Measurements from ENCODE around the gene POU2F1.

The POU2F1 gene

DNA sequence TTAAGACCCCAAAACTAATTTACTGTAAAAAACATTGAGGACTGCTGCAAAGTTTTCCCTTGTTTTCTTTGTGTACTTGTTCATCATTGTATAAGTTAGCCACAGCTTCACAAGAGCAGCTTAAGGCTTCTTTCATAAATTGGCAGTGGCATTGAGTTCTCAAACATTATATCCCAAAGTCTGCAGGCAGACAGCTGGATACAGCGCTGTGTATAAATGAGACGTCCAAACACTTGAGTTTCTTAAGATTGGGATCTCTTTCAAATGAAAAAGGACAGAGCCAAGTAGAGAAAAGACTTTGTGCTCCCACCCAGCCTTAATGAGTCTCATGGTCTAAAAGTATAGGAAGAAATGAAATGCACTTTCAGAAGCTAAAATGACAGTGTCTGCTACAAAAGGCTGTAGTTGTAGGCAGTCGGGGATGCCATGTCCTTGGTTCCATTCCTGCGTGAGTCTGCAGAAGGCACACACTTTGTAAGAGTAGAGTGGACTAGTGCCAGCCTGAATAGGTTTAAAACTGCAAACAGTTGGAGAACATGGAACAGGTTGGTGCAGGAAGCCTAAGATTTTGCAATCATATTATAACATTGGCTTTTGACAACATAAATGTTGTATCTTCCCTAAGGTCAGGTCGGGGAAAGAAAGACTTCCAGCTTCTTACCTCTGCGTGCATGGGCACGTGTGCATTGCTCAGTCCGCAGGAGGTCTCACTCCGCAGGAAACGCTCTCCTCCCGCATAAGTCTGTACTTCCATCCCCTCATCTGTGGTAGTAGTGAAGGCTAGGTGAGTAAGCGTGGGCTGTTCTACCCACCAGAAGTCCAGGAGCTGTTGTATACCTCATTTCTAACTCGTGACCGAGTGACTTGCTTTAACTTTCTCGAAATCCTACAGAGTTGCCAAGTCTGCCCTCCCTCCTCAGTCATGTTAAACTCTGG lies 203.3 kb downstream of the POU2F1 start:
- Histone ChIP-seq H3K4me3 (no peak overlapping the region), H3K9me3 (ENCODE audit: low read depth, low read length) (no peaks in the 10 kb centered on the region), H3K9ac (ENCODE audit: insufficient read length) (no peak overlapping the region), H3K36me3 (ENCODE audit: insufficient read depth, low read length) (no peaks in the 10 kb centered on the region), H3K27ac (no peak overlapping the region)
- no peak for TF ChIP-seq FOXP2 (optimal IDR thresholded peaks at IDR 0.05; ENCODE audit: control extremely low read depth, extremely low read length, insufficient read depth)
- TF ChIP-seq EZH2 (IDR thresholded peaks at IDR 0.05): no peak
- TF ChIP-seq POLR2AphosphoS5 (IDR thresholded peaks at IDR 0.05; ENCODE audit: borderline replicate concordance, low read depth, low read length): no peak
- no peak for DNase-seq (ENCODE audit: low read depth, low spot score)

- Histone ChIP-seq H3K36me3 (ENCODE audit: insufficient read depth, low read length) (no peaks in the 10 kb centered on the region), H3K4me3 (no peak overlapping the region), H3K9me3 (ENCODE audit: low read depth, low read length) (no peaks in the 10 kb centered on the region), H3K9ac (ENCODE audit: insufficient read length) (no peak overlapping the region), H3K27ac (no peak overlapping the region)
- no peak for DNase-seq (ENCODE audit: low read depth, low spot score)
- TF ChIP-seq FOXP2 (optimal IDR thresholded peaks at IDR 0.05; ENCODE audit: control extremely low read depth, extremely low read length, insufficient read depth): no peak
- TF ChIP-seq POLR2AphosphoS5 (IDR thresholded peaks at IDR 0.05; ENCODE audit: borderline replicate concordance, low read depth, low read length): no peak
Measured at GRCh38 chr1:167425482-167425881, 204.8 kb downstream of the POU2F1 start.

DNA sequence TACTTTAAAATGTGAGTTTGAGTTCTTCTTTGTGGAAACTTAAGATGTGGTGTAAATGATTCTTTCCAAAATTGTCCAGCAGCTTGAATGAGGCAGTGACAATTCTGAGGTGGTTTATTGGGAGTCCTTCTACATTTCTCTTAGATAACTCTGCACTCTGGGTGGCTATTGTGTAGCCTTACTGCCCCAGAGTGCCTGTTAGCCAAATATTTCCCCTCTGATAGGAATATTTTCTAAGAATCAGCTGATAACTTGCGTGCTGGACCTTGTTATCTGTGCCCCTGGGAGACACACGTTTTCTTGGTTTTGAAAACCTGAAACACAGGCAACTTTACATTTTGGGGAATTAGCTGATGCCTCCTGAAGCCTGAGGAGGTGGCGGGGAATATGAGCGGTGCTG lies 206.0 kb downstream of the POU2F1 start:
- no peak overlapping the region for H3K9ac ChIP-seq (ENCODE audit: insufficient read length)

GRCh38 chr1:167427848-167428247 lies 207.2 kb downstream of the POU2F1 start:
- no peak overlapping the region for H3K9ac ChIP-seq (ENCODE audit: insufficient read length)
- H3K27ac ChIP-seq: no peak overlapping the region
- H3K36me3 ChIP-seq (ENCODE audit: insufficient read depth, low read length): no peaks in the 10 kb centered on the region
- no peak for DNase-seq (ENCODE audit: low read depth, low spot score)
- H3K4me3 ChIP-seq: no peak overlapping the region
- no peaks in the 10 kb centered on the region for H3K9me3 ChIP-seq (ENCODE audit: low read depth, low read length)
- TF ChIP-seq FOXP2 (optimal IDR thresholded peaks at IDR 0.05; ENCODE audit: control extremely low read depth, extremely low read length, insufficient read depth) (no peak), POLR2AphosphoS5 (IDR thresholded peaks at IDR 0.05; ENCODE audit: borderline replicate concordance, low read depth, low read length) (no peak), EZH2 (IDR thresholded peaks at IDR 0.05) (no peak)

More for the DNA sequence above, 206.0 kb downstream of the POU2F1 start:
- no peak overlapping the region for H3K27ac ChIP-seq
- DNase-seq (ENCODE audit: low read depth, low spot score): no peak
- no peaks in the 10 kb centered on the region for H3K36me3 ChIP-seq (ENCODE audit: insufficient read depth, low read length)
- TF ChIP-seq EZH2 (IDR thresholded peaks at IDR 0.05): no peak
- TF ChIP-seq FOXP2 (optimal IDR thresholded peaks at IDR 0.05; ENCODE audit: control extremely low read depth, extremely low read length, insufficient read depth): no peak
- no peaks in the 10 kb centered on the region for H3K9me3 ChIP-seq (ENCODE audit: low read depth, low read length)
- no peak overlapping the region for H3K4me3 ChIP-seq

DNA sequence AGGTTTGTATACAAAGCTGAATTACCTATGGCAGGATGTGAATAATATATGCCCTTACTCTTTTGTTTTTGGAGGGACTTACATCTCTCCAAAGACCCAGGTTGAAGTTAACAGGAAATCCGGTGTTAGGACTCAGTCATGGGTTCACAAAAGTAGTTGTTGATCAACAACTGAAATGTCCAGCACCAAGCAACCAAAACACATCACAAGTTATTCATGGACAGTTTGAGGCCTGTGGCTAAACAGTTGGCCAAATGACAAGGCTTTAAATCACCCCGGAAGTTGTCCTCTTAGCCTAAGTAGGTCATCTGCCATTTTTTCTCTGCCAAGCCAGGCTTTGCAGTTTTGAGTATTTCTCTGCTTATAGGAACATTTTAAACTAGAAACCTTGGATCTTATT lies 207.7 kb downstream of the POU2F1 start:
- Histone ChIP-seq H3K4me3 (no peak overlapping the region), H3K27ac (no peak overlapping the region), H3K9ac (ENCODE audit: insufficient read length) (no peak overlapping the region), H3K36me3 (ENCODE audit: insufficient read depth, low read length) (no peaks in the 10 kb centered on the region), H3K9me3 (ENCODE audit: low read depth, low read length) (no peaks in the 10 kb centered on the region)
- DNase-seq (ENCODE audit: low read depth, low spot score): no peak
- TF ChIP-seq FOXP2 (optimal IDR thresholded peaks at IDR 0.05; ENCODE audit: control extremely low read depth, extremely low read length, insufficient read depth): no peak

DNA sequence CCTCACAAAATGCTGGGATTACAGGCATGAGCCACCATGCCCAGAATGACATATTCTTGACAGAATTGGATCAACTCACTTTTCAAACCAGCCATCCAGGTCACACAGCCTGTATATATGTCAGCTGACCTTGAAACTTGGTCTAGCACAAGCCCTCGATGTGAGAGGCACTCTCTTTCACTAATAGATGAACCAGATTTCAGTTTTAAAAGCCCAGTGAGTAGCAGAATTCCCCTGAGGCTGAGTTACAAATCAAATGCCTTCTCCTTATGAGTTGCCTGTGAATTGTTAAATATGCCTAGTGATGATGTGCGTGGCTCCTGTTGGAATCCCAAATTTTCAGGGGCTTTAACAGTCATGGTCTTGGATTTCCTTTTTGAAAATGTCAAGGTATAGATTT lies 208.9 kb downstream of the POU2F1 start:
- TF ChIP-seq EZH2 (IDR thresholded peaks at IDR 0.05): no peak
- TF ChIP-seq FOXP2 (optimal IDR thresholded peaks at IDR 0.05; ENCODE audit: control extremely low read depth, extremely low read length, insufficient read depth): no peak
- no peaks in the 10 kb centered on the region for H3K9me3 ChIP-seq (ENCODE audit: low read depth, low read length)
- H3K36me3 ChIP-seq (ENCODE audit: insufficient read depth, low read length): no peaks in the 10 kb centered on the region
- DNase-seq (ENCODE audit: low read depth, low spot score): no peak
- H3K27ac ChIP-seq: no peak overlapping the region
- H3K4me3 ChIP-seq: no peak overlapping the region
- H3K9ac ChIP-seq (ENCODE audit: insufficient read length): no peak overlapping the region

GRCh38 chr1:167430134-167430848 lies 209.6 kb downstream of the POU2F1 start:
- no peak for DNase-seq (ENCODE audit: low read depth, low spot score)
- no peak overlapping the region for H3K4me3 ChIP-seq
- no peaks in the 10 kb centered on the region for H3K36me3 ChIP-seq (ENCODE audit: insufficient read depth, low read length)
- no peak overlapping the region for H3K9ac ChIP-seq (ENCODE audit: insufficient read length)
- no peak for TF ChIP-seq POLR2AphosphoS5 (IDR thresholded peaks at IDR 0.05; ENCODE audit: borderline replicate concordance, low read depth, low read length)
- TF ChIP-seq EZH2 (IDR thresholded peaks at IDR 0.05): no peak
- TF ChIP-seq FOXP2 (optimal IDR thresholded peaks at IDR 0.05; ENCODE audit: control extremely low read depth, extremely low read length, insufficient read depth): no peak
- no peaks in the 10 kb centered on the region for H3K9me3 ChIP-seq (ENCODE audit: low read depth, low read length)
- H3K27ac ChIP-seq: peak overlapping the region; percentile 3; the same call in 1 of the 2 replicates

DNA sequence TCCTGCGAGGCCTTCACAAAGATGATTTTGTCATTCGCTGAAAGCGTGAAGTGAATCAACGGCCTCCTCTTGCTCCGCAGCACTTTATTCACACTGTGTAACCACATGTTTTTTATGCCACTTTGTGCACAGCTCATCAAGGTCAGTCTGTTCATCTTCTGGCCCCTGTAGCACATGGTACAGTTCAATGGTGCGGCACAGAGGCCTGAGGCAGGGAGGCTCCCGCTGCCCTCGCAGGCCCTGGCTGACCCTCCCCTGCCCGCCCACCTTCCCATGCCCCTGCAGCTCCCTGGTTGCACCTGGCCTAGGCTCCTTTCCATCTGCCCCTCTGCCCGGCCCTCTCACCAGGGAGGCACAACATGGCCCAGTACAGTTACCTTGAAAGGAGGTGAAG lies 210.2 kb downstream of the POU2F1 start:
- peak overlapping the region; percentile 3; the same call in 1 of the 2 replicates for H3K27ac ChIP-seq
- DNase-seq (ENCODE audit: low read depth, low spot score): no peak
- H3K36me3 ChIP-seq (ENCODE audit: insufficient read depth, low read length): no peaks in the 10 kb centered on the region
- H3K4me3 ChIP-seq: no peak overlapping the region
- H3K9me3 ChIP-seq (ENCODE audit: low read depth, low read length): no peaks in the 10 kb centered on the region
- no peak overlapping the region for H3K9ac ChIP-seq (ENCODE audit: insufficient read length)
- TF ChIP-seq FOXP2 (optimal IDR thresholded peaks at IDR 0.05; ENCODE audit: control extremely low read depth, extremely low read length, insufficient read depth): no peak
- no peak for TF ChIP-seq POLR2AphosphoS5 (IDR thresholded peaks at IDR 0.05; ENCODE audit: borderline replicate concordance, low read depth, low read length)
- no peak for TF ChIP-seq EZH2 (IDR thresholded peaks at IDR 0.05)

Measured in SK-N-MC (cell line).